Stimulated activated CD8-positive, alpha-beta memory T cell treated with anti-CD3 and anti-CD28 coated beads, Interleukin-12 subunit alpha, Interleukin-12 subunit beta, amount 100 ng/mL, for 4 hours (primary cell): ENCODE results near the gene IKZF3.
"Not testable (repeated sequence)": the region's sequence is repeated elsewhere in the genome, so short reads cannot be mapped to it uniquely, and the experiment has no call there.

ENCODE experiments used
- DNase-seq: peaks from one replicate; pipeline ENCODE4 v3.0.0-alpha.2; 2020; ENCODE audit warnings: low read depth

IKZF3 gene

DNA sequence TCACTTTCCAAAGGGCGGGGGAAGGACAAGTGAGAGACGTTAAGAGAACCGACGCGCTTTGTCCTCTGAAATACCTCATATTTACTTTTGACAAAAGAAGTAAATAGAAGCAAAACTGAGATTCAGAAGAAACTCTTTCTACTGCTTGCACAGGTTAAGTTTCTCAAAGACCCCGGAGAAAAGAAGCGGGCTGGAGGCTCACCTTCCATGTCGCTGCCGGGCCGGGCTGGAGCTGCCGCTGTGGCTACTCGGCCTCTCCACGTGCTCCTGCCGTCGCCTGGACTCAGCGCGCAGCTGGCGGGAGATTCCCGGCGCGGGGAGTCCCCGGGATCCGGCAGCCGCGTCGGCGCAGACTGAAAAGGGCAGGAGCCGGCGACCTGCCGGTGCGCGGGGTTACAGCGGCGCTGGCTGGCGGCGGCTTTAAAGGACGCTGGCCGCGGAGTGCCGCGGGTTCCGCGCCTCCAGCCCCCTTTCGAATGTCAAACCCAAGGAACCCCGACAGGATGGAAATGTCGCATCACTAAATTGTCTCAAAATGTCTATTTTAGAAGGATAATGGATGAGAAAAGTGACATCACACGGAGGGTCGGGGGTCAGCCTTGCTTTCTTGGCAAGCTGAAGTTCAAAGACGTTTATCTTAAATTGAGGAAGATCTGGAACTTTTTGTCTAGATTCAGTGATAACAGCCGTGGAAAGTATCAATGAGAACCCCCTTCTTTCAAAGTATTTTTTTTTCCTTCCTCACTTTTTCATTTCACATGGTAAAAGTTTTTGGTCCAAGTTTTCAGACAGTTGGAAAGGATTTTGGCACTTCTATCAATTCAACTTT lies at the start of gene IKZF3:
Gene IKZF3, minus strand, starts transcription at position 395 of the 829 bp plus-strand sequence. Its CDS starts 186 bp downstream, at position 209.
- DNase-seq = peak; percentile 71

DNA sequence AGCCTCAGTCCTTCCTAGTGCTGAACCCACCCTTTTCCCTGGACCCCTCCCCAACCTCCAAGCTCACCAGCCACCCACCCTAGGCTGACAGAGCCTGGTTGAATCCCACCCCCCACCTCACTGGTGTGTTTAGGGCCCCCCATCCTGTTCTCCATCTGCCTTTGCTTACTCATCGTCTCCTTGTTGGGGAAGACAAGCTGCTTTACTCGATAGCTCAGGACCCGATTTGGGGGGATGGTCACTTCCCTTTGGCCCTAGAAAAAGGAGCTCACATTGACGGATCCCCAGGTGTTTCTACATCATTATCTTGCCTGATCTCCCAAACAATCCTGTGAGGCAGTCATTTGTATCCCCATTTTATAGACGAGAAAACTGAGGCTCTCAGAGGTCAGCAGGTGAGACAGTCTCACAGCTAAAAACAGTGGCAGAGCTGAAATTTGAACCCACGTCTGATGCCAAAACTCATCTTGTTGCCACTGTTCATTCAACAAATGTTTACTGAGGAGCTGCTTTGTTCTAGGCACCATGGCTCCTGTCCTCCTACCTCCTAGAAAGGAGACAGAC lies 44.8 kb upstream of the IKZF3 start:
- no peak for DNase-seq

DNA sequence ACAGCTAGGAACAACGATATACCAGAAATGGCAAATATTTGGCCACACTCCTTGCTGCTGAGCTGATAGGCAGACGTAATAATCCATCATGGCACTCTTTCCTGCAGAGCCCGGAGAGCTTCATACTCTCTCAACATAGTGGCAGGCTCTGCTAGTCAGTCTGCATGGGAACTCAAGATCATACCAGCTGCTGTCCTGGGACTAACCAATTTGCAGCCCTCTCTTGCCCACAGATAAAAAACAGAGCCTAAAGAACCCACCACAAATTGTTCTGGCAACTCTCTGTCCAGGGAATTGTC lies 40.8 kb upstream of the IKZF3 start:
- DNase-seq = no peak

GRCh38 chr17:39903158-39903884 lies 39.2 kb upstream of the IKZF3 start:
- no peak for DNase-seq

GRCh38 chr17:39902027-39902426 lies 37.9 kb upstream of the IKZF3 start:
- DNase-seq = not testable (repeated sequence)

DNA sequence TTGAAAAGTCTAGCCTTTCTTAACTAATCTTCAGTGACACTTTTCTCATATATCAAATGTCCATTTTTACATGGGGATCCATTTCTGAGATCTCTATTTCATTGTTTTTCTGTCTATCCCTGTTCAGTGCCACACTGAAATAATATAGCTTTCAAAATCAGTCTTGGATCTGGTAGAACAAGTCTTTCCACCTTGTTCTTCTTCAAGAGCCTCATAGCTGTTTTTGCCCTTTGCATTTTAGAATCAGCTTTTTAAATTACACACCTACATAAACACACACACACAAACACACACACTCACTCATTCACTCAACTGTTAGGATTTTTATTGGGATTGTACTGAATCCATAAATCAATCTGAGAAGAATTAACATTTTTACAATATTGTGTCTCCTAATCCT lies 35.1 kb upstream of the IKZF3 start:
- DNase-seq = no peak

DNA sequence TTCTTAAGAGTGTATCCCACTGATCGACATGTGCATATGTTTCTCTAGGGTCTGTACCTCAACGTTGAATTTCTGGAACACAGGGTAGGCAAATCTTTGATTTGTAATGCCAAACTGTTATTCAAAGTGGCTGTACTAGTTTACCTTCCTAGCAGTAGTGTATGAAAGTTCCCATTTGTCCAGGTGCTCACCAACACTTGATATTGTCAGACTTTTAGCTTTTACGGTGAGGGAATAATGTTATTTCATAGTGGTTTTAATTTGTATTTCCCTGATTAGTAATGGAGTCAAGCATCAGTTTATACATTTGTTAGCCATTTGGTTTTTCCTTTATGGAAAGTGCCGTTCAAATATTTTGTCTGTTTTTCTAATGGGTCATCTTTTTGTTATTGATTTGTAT lies 34.0 kb upstream of the IKZF3 start:
- DNase-seq = no peak

GRCh38 chr17:39894681-39895376 lies 30.7 kb upstream of the IKZF3 start:
- DNase-seq = no peak

- no peak for DNase-seq
Measured at GRCh38 chr17:39889200-39889599, 25.1 kb upstream of the IKZF3 start.

GRCh38 chr17:39887078-39887477 lies 23.0 kb upstream of the IKZF3 start:
- DNase-seq = no peak

DNA sequence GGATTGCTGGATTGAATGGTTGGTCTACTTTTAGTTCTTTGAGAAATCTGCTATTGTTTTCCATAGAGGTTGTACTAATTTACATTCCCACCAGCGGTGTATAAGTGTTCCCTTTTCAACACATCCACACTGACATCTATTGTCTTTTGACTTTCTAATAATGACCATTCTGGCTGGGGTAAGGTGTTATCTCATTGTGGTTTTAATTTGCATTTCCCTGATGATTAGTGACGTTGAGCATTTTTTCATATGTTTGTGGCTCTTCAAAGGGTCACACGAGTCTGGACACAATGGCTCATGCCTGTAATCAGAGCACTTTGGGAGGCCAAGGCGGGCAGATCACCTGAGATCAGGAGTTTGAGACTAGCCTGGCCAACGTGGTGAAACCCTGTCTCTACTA lies 22.0 kb upstream of the IKZF3 start:
- DNase-seq = not testable (repeated sequence)

DNA sequence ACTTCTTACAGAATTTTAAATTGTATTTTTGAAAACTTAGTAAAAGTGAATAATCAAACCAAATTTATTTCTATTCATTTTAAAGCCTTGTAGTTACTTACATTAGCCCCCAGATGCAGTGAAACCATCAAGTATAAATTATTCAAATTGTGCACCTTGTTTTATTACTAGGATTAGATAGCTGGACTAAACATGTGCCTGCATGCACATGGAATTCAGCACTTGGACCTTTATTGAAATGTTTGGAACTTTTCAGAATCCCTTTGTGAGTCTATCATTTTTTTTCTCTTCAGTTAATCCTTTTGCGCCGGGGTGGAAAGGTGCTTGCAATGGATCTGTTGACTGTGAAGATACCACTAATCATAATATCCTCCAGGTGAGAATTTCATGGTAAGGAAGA lies 8.6 kb upstream of the IKZF3 start:
- no peak for DNase-seq

- DNase-seq = no peak
Measured at GRCh38 chr17:39871801-39872200, 7.7 kb upstream of the IKZF3 start.

- no peak for DNase-seq
Measured at GRCh38 chr17:39870776-39871175, 6.7 kb upstream of the IKZF3 start.

DNA sequence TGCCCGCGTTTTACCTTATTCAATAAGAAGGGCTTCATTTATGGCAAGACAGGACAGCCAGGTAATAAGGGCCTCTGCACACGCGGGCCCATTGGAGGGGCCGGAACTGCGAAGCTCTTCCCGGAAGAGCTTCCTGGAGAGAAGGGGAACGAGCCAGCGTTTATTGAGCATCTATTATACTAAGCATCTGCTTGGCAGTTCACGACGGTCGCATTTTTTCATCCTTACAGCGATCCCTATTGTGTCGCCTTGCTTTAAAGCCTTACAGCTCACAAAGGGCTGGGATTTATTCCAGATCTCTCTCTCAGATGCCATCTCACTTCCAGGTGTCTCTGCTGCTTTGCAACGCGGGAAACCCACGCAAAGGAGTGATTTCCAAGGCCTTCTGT lies 4.4 kb upstream of the IKZF3 start:
- no peak for DNase-seq

DNA sequence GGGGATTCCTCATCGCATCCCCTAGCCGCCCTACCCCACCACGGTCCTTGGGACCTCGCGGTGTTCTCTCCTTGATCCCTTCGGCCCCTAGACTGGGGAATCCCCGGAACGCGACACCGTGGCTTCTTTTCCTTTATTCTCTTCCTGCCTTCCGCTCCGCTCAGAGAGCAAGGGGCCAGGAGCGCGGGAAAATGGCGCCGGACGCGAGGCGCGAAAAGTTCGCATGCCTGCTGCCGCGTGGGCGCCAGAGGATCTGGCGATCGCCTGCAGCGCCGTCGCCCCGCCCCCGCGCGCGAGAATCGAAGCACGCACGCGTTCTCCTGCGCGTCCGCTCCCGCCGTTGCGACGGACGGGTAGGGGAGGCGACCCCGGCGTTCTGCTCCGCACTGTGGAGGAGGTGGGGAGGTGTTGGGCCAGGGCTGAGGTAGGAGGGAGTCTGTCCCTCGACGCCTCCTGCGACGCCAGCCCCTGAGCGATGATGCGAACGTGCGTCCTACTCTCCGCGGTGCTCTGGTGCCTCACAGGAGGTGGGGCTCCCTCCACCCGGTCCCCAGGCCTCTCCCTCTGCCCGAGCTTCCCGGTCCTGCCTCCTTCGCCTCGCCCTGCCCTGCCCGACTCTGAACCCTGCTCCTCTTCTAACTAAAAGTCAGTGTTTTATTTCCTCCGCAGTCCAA lies 3.9 kb upstream of the IKZF3 start, which contains the start of gene ZPBP2:
Gene ZPBP2, plus strand, starts transcription at position 323 of the 674 bp plus-strand sequence. Its CDS starts 153 bp downstream, at position 476.
- DNase-seq = peak; percentile 24

DNA sequence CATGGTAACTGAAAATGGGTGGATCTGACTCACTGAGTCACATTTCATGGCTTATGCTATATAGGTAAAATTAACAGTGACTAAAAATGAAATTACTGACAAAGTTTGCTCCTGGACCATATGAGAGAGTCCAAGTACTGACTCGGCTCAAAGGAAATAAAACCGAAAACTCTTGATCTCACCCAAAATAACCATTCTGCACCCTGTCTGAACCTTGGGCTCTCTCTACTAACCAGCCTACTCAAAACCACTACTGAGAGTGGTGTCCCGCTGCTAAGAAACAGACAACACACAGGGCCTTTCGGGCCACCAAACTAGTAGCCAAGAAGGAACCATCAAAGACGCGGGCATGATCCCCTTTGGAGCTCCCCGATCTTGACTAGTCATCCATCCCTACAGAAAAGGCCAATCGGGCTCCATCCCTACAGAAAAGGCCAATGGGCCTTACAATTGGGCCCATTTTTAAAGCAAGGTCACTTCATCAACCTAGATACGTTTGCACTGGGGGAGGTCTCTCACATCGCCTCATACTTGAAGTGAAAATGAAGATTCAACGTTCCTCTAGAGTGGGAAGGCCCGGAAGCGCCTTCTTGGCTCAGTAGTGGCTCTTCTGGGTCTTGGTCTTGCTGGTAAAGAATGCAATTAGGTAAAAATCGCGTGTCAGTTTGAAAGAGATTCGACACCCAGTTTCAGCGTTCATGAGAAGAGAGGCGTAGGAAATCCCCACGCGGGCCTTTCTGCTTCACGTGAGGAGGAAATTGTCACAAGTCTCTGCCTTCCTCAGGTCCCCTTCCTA lies 3.2 kb upstream of the IKZF3 start:
- peak; percentile 17 for DNase-seq

- DNase-seq = no peak
Measured at GRCh38 chr17:39866013-39866730, 2.1 kb upstream of the IKZF3 start.

DNA sequence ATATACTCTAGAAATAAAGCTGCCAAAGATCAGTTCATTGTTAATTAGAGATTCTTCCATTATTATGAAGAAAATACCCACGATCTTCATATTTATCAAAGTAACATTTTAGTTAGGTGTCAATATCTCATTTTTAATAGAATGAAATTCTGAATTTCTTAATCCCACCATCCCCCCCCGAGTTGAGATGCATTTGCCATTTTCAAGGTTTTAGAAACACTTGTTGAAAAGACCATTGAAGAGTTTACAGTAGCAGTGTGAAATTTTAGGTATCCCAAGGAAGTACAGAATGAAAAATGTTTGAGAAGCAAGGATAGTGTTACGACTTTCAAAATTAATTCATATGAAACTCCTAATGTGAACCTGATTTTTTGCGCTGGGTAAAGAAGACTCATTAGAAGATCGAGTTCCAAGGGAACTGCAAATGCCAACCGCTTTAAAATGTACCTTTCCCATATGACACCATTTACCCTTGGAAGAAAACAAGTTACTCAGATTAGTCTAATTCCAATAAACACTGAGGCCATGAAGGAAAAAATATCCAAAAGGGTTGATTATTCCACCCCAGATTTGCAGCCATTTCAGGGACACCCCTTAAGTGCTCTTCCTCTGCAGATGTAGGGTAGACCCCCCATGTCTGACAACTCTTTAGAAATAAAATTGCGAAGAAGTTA lies 731 bp downstream of the IKZF3 start:
- no peak for DNase-seq

DNA sequence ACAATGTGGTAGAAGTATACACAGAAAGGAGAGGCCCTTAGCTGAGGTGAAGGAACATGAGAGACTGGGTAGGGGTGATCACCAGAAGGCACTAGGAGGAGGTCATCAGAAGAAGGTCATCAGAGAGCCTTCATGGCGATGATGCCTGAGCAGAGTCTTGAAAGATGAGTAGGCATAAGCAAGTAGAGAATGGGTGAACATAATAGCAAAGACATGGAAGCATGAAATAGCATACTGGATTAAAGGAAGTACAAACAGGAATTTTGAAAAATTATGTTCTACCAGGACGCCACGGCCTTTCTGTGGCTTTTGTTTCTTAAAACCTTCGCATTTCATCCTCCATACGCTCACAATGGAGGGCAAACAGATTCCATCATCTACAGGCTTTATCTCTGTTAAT lies 2.9 kb downstream of the IKZF3 start:
- DNase-seq = no peak
